Naive B cell (primary cell): ENCODE measurements around the gene CYB561D1. TPM values are rescaled to one million over a fixed set of nuclear protein-coding genes. Genes with fewer than 3 reads are reported as not detected.
A peak's percentile ranks its signal among the peaks of the same experiment; 100 is the strongest.

ENCODE experiments used
- ATAC-seq, 2 donors: fragments of 150-1000 bp; cut with Tn5 transposase; 2 replicates each; pipeline ENCODE4 v1.10.0; 2021; ENCODE audit warnings: low read depth in 2 of 2, mild to moderate bottlenecking in 2 of 2, moderate library complexity in 2 of 2
- DNase-seq: peaks from one replicate; pipeline ENCODE4 v3.0.0; 2022
- H3K27ac Mint-ChIP-seq, 6 donors: one replicate each; pipeline ENCODE4 v1.8.0; 2020 to 2022; ENCODE audit warnings: mild to moderate bottlenecking in 6 of 6, mixed read lengths in 6 of 6, moderate library complexity in 5 of 6, inconsistent platforms in 2 of 6
- H3K27me3 Mint-ChIP-seq, 3 donors: one replicate each; pipeline ENCODE4 v1.8.0; 2021 to 2022; ENCODE audit warnings: mixed read lengths in 3 of 3, mild to moderate bottlenecking in 1 of 3
- H3K36me3 Mint-ChIP-seq, 2 donors: one replicate each; pipeline ENCODE4 v1.8.0; 2020 to 2022; ENCODE audit warnings: mixed read lengths in 2 of 2, inconsistent platforms in 1 of 2, mild to moderate bottlenecking in 1 of 2
- H3K4me1 Mint-ChIP-seq, 3 donors: one replicate each; pipeline ENCODE4 v1.8.0; 2020 to 2022; ENCODE audit warnings: mixed read lengths in 3 of 3, inconsistent platforms in 1 of 3, mild to moderate bottlenecking in 1 of 3, moderate library complexity in 1 of 3
- H3K4me3 Mint-ChIP-seq, 8 donors: one replicate each; pipeline ENCODE4 v1.8.0; 2020 to 2022; ENCODE audit warnings: mild to moderate bottlenecking in 8 of 8, mixed read lengths in 8 of 8, moderate library complexity in 8 of 8, inconsistent platforms in 2 of 8
- H3K9me3 Mint-ChIP-seq, 7 donors: one replicate each; pipeline ENCODE4 v1.8.0; 2020 to 2022; ENCODE audit warnings: mixed read lengths in 7 of 7, mild to moderate bottlenecking in 5 of 7, inconsistent platforms in 2 of 7, moderate library complexity in 1 of 7
- polyA plus RNA-seq, 6 donors: library from polyadenylated mRNA; unstranded; fragments of 300-500 nt; fragmentation: Illumina TruSeq; gene quantifications; one replicate each; pipeline ENCODE4 v1.2.3, GENCODE V29; 2021; ENCODE audit warnings: low read depth in 6 of 6

The CYB561D1 gene
- polyA plus RNA-seq, 6 donors from 2014 or later, result 9.3 to 13.2 (median 10.8) TPM

DNA sequence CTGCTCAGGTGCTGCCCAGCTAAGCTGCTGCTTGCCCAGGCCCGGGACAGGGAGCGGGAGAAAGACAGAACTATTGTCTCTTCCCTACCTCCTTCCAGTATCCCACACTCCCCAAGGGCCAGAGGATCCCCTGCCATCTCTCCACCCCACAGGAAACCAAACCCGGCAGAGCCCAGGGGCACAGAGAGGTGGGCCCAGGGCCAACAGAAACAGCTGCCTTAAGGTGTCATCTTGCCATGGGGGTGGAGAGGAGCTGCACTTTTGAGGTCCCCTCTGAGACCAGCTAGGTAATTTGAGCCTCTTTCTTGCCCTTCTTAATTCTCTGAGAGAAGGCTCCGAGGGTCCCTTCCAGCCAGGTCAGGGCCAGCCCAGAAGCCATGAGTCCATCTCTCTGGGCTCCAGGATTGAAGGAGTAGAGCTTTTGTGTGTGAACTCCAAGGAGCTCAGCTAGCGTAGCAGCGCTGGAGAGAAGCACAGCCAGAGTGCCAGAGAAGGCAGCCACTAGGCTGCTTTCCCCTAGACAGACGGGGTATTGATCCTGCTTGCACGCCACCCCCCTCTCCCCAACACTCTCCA lies 36.1 kb downstream of the CYB561D1 start:
- Mint-ChIP-seq H3K4me1 (peaks cover 0 to 17% (median 10%) of the 10 kb centered on the region in 3 donors), H3K9me3 (no peaks in the 10 kb centered on the region), H3K36me3 (no peaks in the 10 kb centered on the region), H3K27ac (peak overlapping the region in 2 of 6 donors; percentile 32 to 77), H3K4me3 (no peak overlapping the region), H3K27me3 (peaks cover 4 to 24% (median 8%) of the 10 kb centered on the region in 3 donors)
- ATAC-seq (no peak), DNase-seq (no peak)

DNA sequence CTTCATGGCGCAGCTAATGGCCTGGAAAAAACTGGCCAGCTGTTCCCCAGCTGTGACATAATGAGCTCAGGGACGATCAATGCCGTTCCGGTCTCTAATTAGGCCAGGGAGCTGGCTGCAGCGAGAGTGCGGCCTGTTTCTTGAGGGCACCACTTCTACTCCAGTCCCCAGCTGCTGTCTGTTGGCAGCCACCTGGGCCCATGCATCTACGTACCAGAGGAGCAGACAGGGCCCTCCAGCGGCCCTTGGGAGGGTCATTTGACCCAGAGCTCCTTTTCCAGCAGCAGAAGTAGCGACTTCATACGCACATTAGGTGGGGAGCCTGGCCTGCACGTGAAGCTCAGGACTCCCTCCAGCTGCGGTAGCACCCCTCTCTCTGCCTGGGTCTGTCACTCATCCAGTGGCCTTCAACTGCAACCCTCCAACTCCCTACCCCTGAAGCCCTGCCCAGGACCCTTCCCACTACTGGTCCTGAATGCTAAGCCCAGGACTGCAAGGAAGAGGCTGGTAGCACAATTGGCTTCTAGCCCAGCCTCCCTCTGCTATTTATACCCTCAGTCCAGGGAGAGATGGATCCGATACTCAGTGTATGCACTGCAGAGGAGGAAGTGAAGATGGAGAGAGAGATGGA lies 36.7 kb downstream of the CYB561D1 start:
- Mint-ChIP-seq H3K36me3 (no peaks in the 10 kb centered on the region), H3K27me3 (peaks cover 4 to 23% (median 8%) of the 10 kb centered on the region in 3 donors), H3K4me3 (no peak overlapping the region), H3K27ac (no peak overlapping the region), H3K4me1 (peaks cover 0 to 17% (median 10%) of the 10 kb centered on the region in 3 donors), H3K9me3 (no peaks in the 10 kb centered on the region)
- ATAC-seq (no peak), DNase-seq (no peak)

DNA sequence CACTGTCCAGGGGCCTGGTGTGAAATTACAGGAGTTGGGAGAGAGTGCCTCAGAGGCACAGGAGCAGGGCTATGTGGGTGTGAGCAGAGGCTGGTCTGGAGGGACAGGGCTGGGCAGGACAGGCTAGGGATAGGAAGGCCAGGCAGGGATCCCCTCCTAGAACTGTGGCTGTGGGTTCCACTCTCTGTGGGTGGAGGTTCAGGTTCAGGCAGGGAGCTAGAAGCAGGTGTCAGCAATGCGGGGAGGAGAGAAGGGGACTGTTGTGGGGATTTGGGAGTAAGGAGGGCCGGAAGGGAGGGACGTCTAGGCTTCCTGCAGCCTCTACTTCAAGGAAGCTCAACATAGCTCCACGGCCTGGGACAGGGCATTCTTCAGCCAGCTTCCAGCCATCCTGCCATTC lies 37.5 kb downstream of the CYB561D1 start:
- Mint-ChIP-seq H3K27ac (no peak overlapping the region), H3K9me3 (no peaks in the 10 kb centered on the region), H3K27me3 (peaks cover 0 to 17% (median under 1%) of the 10 kb centered on the region in 3 donors), H3K36me3 (no peaks in the 10 kb centered on the region), H3K4me1 (peaks cover 0 to 17% (median 10%) of the 10 kb centered on the region in 3 donors), H3K4me3 (no peak overlapping the region)
- no peak for ATAC-seq
- no peak for DNase-seq

GRCh38 chr1:109531826-109532364 lies 38.0 kb downstream of the CYB561D1 start:
- DNase-seq (no peak), ATAC-seq (no peak)
- H3K4me3 Mint-ChIP-seq, result peak overlapping the region in 4 of 8 donors; percentile 77 to 89 (median 83)
- peaks cover 0 to 17% (median 0%) of the 10 kb centered on the region in 3 donors for H3K27me3 Mint-ChIP-seq
- H3K36me3 Mint-ChIP-seq, result no peaks in the 10 kb centered on the region
- peaks cover 0 to 17% (median 10%) of the 10 kb centered on the region in 3 donors for H3K4me1 Mint-ChIP-seq
- no peak overlapping the region for H3K27ac Mint-ChIP-seq
- H3K9me3 Mint-ChIP-seq, result no peaks in the 10 kb centered on the region

DNA sequence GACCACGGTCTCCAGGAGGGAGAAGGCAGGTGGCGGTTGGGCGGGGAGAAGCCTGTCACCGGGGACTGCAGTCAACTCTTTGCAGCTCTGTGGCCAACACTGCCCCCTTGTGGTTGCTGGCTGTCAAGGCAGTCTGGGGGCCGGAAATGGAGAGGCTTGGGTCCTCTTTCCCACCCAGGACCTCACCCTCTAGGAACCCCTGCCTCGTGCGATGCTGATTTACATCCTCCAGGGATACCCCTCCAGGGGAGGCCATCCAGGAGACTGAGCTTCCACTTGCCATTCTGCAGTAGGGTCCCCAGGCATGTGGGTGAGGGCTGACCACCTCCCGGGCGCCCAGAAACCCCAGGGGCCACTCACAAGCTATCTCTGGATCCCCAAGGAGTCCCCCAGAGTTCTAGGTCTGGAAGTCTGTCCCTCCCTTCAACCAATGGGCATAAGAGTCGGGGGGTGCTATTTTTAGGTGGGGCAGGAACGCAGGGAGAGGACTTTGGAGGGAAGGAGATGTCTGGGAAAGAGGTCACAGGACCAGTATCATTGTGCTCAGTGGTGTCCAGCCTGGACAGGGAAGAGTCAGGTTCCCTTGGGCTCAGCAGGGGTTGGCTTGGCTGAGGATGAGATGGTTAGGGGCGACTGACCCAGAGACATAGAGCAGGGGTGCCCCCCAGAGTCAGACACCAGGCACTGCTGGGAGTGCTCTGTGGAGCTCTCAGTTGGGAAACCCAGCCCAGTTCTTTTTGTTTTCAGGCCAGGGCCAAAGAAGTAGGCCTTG lies 38.7 kb downstream of the CYB561D1 start:
- H3K9me3 Mint-ChIP-seq, result no peaks in the 10 kb centered on the region
- peaks cover 0 to 17% (median 10%) of the 10 kb centered on the region in 3 donors for H3K4me1 Mint-ChIP-seq
- no peaks in the 10 kb centered on the region for H3K36me3 Mint-ChIP-seq
- H3K27ac Mint-ChIP-seq, result peak overlapping the region in 5 of 6 donors; percentile 51 to 88 (median 84)
- ATAC-seq (peak; percentile 87 to 92), DNase-seq (peak; percentile 82)
- peaks cover 0 to 12% (median 0%) of the 10 kb centered on the region in 3 donors for H3K27me3 Mint-ChIP-seq
- H3K4me3 Mint-ChIP-seq, result peak overlapping the region; percentile 65 to 93 (median 84)

DNA sequence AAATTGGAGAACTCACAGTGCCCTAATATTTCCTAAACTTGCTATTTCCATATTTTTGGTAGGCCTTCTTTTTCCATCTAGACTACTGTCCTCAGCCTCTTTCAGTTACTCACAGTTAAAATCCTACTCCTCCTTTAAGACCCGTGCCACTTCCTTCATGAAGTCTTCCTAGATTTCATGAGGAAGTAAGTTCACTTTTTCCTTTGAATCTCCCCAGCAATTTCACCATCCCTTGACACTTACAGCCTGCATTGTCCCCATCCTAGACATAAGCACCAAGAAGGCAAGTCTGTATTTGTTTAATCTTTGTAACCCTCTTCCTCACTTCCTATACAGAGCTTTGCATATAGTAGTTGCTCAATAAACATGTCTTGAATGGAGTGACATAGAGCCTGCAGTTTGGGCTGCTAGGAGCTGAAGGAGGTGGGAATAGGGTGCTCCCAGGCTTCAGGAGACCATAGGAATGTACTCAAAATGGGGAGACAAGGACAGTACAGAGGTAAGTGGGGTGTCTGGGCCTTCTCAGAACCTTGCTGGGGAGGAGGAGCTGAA lies 40.5 kb downstream of the CYB561D1 start:
- no peak for DNase-seq
- ATAC-seq, result no peak
- Mint-ChIP-seq H3K36me3 (no peaks in the 10 kb centered on the region), H3K9me3 (no peaks in the 10 kb centered on the region), H3K4me3 (peak overlapping the region in 2 of 8 donors; percentile 2 to 61), H3K4me1 (peaks cover 0 to 17% (median 10%) of the 10 kb centered on the region in 3 donors), H3K27ac (no peak overlapping the region), H3K27me3 (peaks cover 0 to 6% (median 0%) of the 10 kb centered on the region in 3 donors)

DNA sequence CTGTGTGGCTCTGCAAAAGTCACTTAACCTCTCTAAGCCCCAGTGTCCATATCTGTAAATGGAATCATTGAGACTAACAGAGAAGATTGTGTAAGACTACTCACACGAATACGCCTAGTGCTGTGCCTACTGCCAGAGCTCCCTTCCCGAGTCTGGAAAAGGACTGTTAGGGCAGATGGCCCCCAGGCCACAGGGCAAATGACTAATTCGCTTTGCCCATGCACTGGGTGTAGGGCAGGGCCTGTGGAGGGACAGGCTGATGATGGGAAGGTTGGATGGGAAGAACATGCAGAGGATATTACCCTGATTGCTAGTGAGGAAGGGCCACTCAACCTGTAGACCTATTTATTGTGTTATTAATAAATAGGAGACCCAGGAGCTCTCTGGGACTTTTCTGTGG lies 41.6 kb downstream of the CYB561D1 start:
- H3K27ac Mint-ChIP-seq, result peak overlapping the region in 1 of 6 donors; percentile 81
- H3K4me1 Mint-ChIP-seq, result peaks cover 0 to 17% (median 10%) of the 10 kb centered on the region in 3 donors
- H3K4me3 Mint-ChIP-seq, result no peak overlapping the region
- H3K36me3 Mint-ChIP-seq, result no peaks in the 10 kb centered on the region
- DNase-seq (no peak), ATAC-seq (no peak)
- H3K27me3 Mint-ChIP-seq, result peaks cover 0 to 6% (median 0%) of the 10 kb centered on the region in 3 donors
- H3K9me3 Mint-ChIP-seq, result no peaks in the 10 kb centered on the region

DNA sequence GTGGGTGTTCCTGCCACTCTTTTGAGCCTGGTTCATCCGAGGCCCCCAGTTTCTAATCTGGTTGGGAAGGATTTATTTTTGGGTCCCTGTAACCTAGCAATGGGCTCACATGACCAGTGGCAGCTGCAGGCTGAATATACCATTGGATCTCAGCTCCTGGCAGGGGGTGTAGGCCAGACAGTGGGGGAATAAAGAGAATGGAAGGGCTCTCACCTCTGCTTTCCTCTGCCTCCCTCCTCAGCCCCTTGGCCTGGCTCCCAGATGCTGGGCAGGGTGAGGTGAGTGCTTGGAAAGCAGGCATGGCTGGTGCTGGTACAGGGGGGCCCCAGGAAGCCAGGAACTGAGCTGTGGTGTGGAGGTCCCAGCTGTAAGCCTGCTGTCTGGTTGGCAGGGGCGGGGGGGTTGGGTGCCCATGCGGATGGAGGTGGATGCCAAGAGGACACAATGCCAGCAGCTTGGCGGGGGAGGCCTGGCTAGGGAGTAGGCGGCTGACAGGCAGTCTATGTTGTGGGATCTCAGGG lies 42.1 kb downstream of the CYB561D1 start:
- Mint-ChIP-seq H3K9me3 (no peaks in the 10 kb centered on the region), H3K36me3 (no peaks in the 10 kb centered on the region), H3K27me3 (peaks cover 0 to 3% (median 0%) of the 10 kb centered on the region in 3 donors), H3K4me1 (peaks cover 0 to 17% (median 10%) of the 10 kb centered on the region in 3 donors), H3K4me3 (no peak overlapping the region), H3K27ac (peak overlapping the region in 1 of 6 donors; percentile 11)
- ATAC-seq (no peak), DNase-seq (no peak)

DNA sequence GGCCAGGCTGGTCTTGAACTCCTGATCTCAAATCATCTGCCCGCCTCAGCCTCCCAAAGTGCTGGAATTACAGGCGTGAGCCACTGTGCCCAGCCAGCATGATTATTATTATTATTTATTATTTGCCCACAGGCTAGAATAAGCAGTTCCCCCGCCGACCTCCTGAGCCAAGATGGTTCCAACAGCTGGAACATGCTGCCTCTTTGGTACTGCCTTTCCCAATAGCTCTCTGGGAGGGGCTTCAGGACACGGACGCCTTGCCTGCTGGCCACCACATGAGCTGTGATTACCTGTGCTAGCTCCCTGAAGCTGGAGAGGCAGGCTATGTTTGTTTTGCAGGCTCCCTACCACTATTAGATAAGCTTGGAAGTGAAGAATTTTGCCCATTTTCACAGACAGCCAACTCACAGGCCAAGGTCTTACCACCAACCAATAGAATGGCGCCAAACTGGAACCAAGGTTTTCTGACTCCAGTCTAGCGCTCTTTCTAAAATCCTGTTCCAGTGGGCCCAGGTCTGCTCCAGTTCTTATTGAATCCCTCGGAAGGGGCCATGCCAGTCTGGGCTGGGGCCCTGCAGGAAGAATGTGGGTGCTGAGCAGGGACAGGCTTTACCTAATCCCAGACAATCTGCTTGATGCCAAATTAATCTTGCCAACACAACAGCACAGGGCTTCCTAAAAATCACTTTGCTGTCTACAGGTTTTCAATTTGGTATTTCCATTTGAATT lies 43.7 kb downstream of the CYB561D1 start:
- ATAC-seq (no peak), DNase-seq (no peak)
- Mint-ChIP-seq H3K27me3 (no peaks in the 10 kb centered on the region), H3K36me3 (no peaks in the 10 kb centered on the region), H3K27ac (no peak overlapping the region), H3K9me3 (no peaks in the 10 kb centered on the region), H3K4me3 (no peak overlapping the region), H3K4me1 (peaks cover 0 to 4% (median 2%) of the 10 kb centered on the region in 3 donors)

DNA sequence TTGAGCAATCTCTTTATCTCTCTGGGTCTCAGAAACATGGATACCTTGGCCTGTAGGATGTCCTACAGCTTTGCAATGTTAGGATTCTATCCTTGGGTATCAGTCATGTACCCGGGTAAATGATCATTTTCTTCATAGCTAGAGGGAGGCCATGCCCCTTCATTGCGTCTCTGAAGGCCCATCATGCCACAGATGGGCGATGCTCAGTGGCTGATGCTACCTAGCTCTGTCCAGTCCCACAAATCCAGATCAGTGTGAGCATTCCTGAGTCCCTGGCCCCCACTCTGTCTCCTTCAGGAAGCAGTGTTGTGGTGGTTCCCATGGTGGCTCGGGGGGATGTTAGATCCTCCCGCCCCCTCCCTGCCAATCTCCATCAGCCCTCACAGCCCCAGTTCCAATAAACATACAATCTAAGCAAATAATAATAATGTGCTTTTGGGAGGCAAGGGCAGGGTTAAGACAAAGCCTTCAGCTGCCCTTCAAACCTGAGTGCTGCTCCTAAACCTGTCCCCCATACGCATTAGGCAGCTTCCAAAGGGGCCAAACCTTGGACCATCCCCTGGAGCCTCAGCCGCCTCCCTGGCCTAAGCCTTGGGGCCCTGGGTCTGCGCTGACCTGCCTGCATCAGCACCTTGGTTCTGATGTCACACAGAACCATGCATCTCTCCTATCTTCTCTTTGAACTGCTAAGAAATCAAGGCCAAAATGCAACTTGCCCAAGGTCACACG lies 45.1 kb downstream of the CYB561D1 start:
- DNase-seq (no peak), ATAC-seq (no peak)
- H3K4me1 Mint-ChIP-seq, result no peaks in the 10 kb centered on the region
- H3K9me3 Mint-ChIP-seq, result no peaks in the 10 kb centered on the region
- H3K4me3 Mint-ChIP-seq, result no peak overlapping the region
- H3K36me3 Mint-ChIP-seq, result no peaks in the 10 kb centered on the region
- H3K27ac Mint-ChIP-seq, result peak overlapping the region in 1 of 6 donors; percentile 44
- H3K27me3 Mint-ChIP-seq, result no peaks in the 10 kb centered on the region

GRCh38 chr1:109539676-109540075 lies 45.8 kb downstream of the CYB561D1 start, which contains the start of gene GPR61:
GPR61 (plus strand) TSS chr1:109539872; CDS start chr1:109543023, 3,151 bp downstream.
- DNase-seq (no peak), ATAC-seq (no peak)
- Mint-ChIP-seq H3K4me1 (no peaks in the 10 kb centered on the region), H3K36me3 (no peaks in the 10 kb centered on the region), H3K27me3 (no peaks in the 10 kb centered on the region), H3K4me3 (no peak within 1 kb of the TSS), H3K27ac (peak within 1 kb of the TSS in 2 of 6 donors; percentile 27 to 44), H3K9me3 (no peaks in the 10 kb centered on the region)

DNA sequence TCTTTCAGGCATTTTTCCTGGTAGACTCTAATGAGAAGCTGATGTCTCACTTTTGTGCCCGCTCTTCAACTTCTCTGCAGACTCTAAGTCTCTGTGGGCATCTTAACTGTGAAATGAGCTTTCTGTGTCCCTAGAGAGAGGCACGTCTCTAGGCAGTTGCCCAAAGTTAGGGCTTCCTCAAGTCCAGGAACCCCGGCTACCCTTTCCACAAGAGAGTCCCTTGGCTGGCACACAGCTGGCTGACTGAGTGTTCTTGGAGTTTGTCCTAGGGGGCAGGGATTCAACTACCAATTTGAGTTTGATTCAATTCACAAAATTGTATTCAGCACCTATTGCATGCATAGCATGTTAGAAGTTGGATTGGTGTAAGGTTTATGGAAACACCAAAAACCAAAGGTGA lies 47.2 kb downstream of the CYB561D1 start:
- Mint-ChIP-seq H3K9me3 (no peaks in the 10 kb centered on the region), H3K27me3 (no peaks in the 10 kb centered on the region), H3K36me3 (no peaks in the 10 kb centered on the region), H3K4me3 (no peak overlapping the region), H3K27ac (no peak overlapping the region), H3K4me1 (peaks cover under 1 to 2% (median 2%) of the 10 kb centered on the region in 3 donors)
- ATAC-seq (no peak), DNase-seq (no peak)
